ENCODE data around the gene ADAMTS3.
"Not testable (repeated sequence)": the region's sequence is repeated elsewhere in the genome, so short reads cannot be mapped to it uniquely, and the experiment has no call there.

The ADAMTS3 gene

GRCh38 chr4:72467633-72468032, 101.4 kb downstream of the ADAMTS3 start:
- DNase-seq: no peak

GRCh38 chr4:72463724-72464123, 105.3 kb downstream of the ADAMTS3 start:
- DNase-seq: no peak

DNA sequence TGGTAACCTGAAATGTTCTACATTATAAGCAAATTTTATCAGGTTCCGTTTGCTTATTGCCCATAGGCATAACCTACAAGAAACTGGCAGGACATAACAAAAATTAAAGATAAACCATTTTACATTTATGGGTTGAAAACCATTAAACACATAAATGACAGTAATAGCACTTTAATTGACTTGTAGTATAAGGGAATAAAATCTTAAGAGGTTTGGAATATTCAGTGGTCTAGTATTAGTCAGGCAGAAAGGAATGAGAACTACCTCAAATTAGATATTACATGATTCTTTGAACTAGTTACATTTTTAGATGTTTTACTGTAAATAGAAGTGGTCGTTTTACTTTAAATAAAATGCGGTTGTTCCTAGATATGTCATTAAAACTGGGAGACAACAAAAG, 111.9 kb downstream of the ADAMTS3 start:
- DNase-seq: no peak

- DNase-seq: no peak
These were observed 117.7 kb downstream of the ADAMTS3 start for GRCh38 chr4:72451349-72451748.

GRCh38 chr4:72449705-72450104, 119.3 kb downstream of the ADAMTS3 start:
- no peak for DNase-seq

DNA sequence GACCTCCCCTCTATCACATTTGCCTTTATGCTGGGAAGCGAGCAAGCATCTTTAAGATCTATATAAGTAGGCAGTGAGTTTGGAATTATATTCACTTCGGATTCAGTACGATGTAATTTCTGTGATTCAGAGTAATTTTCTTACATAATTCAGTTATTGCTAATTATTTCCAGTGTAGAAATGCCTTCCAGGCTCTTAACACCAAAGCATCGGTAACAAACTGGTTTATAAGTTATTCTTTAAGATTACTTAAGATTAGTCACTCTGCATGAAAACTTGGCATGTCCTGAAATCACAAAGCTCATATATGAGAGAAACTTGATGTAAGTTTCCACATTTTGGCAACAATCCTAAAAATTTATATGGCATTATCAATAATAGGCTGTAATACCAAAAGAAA, 120.8 kb downstream of the ADAMTS3 start:
- DNase-seq: no peak

DNA sequence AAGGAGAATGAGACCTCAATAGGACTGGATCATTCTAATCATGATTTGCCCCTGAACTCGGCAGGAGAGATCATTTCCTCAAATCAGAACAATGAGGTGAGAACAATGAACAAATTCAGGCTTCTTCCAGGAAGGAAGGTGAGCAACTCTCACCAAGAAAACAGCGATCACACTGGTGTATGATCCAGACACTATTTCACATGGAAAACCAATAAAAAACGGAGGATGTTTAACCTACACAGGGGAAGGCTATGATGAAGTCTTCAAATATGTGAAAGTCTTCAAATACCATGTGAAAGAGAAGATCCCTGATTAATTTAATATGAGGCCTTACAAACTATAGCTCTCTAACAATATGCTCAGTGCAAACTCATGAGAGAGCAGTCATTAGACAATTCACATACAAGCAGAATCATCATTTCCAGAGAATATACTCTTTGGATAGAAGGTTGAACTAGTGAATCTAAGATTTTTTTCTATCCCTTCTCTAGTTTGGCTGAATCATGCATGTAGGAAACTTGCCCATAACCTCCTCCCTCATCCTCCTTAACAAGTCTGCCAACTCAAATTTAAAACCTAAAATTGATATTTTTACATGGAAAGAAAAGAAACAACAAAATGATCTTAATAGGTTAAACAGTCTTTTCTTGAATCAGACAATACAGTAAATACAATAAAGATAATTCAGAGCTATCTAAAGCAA, 122.5 kb downstream of the ADAMTS3 start:
- DNase-seq: no peak

DNA sequence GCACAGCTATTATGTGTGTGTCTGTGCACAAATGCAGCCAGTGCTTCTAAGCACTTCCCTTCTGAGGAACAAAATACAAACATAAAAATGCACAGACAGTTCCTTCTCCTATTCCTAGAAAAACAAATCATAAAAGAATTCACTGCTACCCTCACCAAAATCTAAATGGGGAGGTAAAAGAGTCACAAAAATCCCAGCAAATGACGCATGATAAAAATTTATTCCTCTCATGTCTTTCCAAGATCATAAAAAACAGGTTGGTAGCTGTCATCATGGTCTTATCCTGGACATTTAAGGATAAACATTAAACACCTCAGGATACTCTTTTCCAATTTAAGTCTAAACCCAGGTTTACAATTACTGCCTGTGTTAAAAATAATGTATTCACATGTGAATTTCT, 124.9 kb downstream of the ADAMTS3 start:
- no peak for DNase-seq

DNA sequence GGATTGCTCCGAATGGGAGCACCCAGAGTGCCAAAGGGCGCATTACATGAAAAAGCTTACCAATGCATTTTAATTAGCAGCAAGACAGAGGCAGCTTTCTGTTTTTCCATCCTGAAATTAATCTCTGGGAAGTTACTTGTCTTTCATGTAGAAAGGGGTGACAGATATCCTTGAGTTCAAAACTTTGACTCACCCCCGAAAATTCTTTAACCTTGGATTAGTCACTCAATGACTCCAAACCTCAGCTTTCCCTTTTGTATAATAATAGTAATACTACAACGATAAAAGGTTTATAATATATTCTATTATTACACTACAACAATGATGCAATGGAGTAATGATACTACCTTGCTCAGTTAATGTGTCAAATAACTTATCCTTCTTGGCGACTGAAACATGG, 126.3 kb downstream of the ADAMTS3 start:
- DNase-seq: no peak

GRCh38 chr4:72442147-72442546, 126.9 kb downstream of the ADAMTS3 start:
- DNase-seq: no peak

- no peak for DNase-seq
These were observed 128.6 kb downstream of the ADAMTS3 start for GRCh38 chr4:72440386-72440785.

DNA sequence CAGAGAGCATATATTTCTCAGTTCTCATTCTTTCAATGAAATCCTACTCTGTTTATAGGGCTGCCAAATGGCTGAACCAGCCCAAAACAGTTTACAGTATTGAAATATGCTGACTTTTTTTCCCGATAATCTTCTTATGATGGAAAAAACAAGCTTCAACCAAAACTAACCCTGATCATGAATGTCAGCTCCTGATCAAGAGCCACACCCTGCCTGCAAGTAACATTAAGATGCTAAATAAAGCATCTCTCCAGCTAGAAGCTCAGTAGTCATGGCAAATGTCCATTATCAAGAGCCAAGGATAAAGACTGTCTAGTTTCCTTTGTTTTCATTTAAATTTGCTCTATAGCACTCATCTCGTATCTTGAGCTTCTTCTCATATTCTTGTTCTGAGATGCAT, 136.0 kb downstream of the ADAMTS3 start:
- DNase-seq: no peak

- no peak for DNase-seq
These were observed 136.7 kb downstream of the ADAMTS3 start for GRCh38 chr4:72432282-72432681.

DNA sequence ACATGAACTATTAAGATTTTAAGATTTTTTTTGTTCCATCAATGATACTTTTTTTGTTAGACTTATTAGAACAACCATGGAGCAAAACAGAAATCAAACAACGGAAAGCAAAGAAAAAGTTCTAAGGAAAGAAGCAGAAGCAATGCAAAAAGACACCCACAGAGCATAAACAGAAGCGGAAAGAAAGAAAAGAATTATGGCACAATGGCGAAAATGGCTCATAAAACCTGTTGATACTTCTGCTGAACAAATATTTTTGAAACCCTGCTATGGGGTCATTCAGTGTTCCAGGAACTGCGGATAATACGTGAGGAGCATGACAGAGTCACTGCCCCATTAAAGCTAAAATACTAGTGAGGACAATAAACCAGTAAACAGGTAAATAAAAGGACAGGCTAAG, 138.0 kb downstream of the ADAMTS3 start:
- no peak for DNase-seq

GRCh38 chr4:72430050-72430449, 139.0 kb downstream of the ADAMTS3 start:
- DNase-seq: no peak

DNA sequence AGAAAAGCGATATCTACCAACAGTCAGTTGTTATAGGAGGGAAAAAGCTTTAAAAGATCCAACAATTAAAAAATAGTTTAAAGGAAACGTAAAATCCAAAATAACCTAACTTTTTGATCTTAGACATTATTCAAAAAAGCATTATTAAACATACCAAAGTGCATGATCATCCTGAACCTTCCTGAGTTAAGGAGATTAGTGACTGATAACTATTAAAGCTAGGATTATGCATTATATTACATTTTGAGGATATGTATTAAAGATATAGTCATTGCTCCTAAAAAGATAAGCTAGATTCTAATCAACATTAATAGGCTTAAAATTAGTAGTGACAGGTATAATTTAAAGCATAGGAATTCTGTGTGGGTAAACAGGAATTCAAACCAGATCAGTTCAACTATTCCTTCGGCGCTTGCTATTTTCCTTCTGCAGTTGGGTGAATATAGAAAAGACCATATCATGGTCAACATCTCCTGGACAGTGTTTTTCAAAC, 139.6 kb downstream of the ADAMTS3 start:
- no peak for DNase-seq

GRCh38 chr4:72427057-72427456, 142.0 kb downstream of the ADAMTS3 start:
- DNase-seq: no peak

- DNase-seq: not testable (repeated sequence)
These were observed 143.1 kb downstream of the ADAMTS3 start for GRCh38 chr4:72425908-72426307.

DNA sequence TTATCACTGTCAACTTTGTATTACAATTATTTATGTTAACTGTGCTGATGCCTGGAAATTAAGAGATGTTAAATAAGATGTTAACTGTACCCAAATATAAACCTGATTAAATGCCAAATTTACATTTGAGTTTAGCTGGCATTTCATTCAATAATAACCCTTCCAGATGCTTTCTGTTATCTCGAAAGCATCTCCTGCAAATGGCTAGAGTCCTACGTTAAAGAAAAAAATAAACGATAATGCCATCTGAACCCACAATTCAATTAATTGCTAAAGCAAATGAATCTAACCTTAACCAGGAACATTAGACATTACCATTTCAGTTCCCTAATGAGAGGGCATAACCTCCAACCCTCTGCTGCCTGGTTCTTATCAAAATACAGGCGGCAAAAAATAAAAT, 145.0 kb downstream of the ADAMTS3 start:
- DNase-seq: no peak

DNA sequence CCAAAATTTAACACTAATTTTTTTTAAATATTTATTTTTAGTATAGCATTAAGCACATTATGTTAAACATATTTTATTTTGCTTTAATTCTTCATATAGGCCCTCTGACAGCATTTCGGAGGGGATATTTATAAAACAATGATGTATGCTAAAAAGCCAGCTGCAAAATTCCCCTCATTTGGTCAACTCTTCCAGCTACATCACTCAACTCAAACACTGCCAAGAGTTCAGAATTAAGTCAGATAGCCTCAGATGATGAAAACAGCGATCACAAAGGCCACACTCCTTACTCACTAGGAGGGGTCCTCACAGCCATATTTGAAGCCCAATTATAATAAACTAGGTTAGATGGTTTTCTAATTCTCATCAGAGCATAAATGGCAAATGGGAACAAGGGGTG, 146.6 kb downstream of the ADAMTS3 start:
- no peak for DNase-seq

GRCh38 chr4:72418458-72418857, 150.6 kb downstream of the ADAMTS3 start:
- DNase-seq: no peak

DNA sequence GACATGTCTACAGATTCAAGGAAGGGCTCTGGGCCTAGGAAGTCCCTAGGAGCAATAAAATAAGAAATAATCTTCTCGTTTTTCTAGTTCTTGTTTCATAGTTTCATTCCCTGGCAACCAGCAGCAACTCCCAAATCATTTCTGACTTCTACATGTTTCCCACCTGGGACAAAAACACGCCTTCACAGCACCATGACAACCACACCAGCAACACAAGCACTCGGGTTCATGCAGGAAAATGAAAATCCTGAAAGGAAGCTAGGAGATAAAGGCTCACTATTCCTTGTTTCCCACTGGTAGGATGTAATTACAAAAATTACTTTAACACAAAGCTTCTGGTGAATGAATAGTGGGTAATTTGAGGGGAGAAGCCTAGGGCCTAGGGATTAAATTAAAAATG, 158.9 kb downstream of the ADAMTS3 start:
- DNase-seq: no peak

GRCh38 chr4:72408568-72408967, 160.5 kb downstream of the ADAMTS3 start:
- DNase-seq: no peak

DNA sequence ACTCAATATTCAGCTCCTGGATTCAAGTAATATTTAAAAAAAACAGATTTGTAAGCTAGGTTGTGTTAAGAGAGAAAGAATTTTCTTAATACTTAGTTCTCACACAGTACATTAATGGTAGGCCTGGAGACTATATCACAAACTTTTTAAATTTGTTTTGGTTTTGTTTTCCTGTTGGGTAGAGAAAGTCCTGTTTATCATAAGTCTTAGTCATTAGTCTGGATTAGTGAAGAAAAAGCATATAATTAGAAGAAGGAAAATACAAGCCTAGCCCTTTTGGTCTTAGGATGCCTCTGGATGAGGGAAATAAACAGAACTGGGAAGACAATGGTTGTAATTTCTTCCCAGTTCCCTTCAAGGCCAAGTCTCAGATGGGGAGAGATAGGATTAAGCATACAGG, 163.6 kb downstream of the ADAMTS3 start:
- DNase-seq: no peak

DNA sequence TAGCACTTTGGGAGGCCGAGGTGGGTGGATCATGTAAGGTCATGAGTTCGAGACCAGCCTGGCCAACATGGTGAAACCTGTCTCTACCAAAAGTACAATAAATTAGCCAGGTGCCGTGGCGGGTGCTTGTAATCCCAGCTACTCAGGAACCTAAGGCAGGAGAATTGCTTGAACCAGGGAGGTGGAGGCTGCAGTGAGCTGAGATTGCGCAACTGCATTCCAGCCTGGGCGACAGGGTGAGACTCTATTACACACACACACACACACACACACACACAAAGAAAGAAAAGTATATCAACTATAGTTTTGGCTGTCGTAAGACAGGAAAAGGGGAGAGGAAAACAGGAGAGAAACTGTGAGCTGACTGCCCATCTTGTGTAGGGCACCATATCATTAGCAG, 171.7 kb downstream of the ADAMTS3 start:
- DNase-seq: no peak
